Effector memory CD4-positive, alpha-beta T cell (primary cell): Measurements from ENCODE around the gene RNASET2.

Experiments used
- DNase-seq, 3 donors: peaks; one replicate each; pipeline ENCODE4 v3.0.0-alpha.2; 2020
- H3K27ac ChIP-seq: 2 replicates; pipeline ENCODE4 v1.7.0; 2013; ENCODE audit warnings: mild to moderate bottlenecking, low read length, moderate library complexity; ENCODE audit not compliant: insufficient read depth, poor library complexity, severe bottlenecking
- H3K27me3 ChIP-seq: replicated peaks from 2 replicates; pipeline ENCODE4 v1.7.0; 2013; ENCODE audit warnings: mild to moderate bottlenecking, low read length; ENCODE audit not compliant: insufficient read depth, control insufficient read depth, poor library complexity, severe bottlenecking
- H3K36me3 ChIP-seq: 2 replicates; pipeline ENCODE4 v1.7.0; 2013; ENCODE audit warnings: mild to moderate bottlenecking, low read length, moderate library complexity; ENCODE audit not compliant: control insufficient read depth, insufficient read depth
- H3K4me1 ChIP-seq: 2 replicates; pipeline ENCODE4 v1.7.0; 2013; ENCODE audit warnings: low read length, mild to moderate bottlenecking; ENCODE audit not compliant: control insufficient read depth, insufficient read depth, poor library complexity, severe bottlenecking
- H3K4me3 ChIP-seq: 2 replicates; pipeline ENCODE4 v1.7.0; 2013; ENCODE audit warnings: low read length, low read depth, mild to moderate bottlenecking; ENCODE audit not compliant: insufficient read depth, poor library complexity, severe bottlenecking
- H3K9me3 ChIP-seq: 2 replicates; pipeline ENCODE4 v1.7.0; 2013; ENCODE audit warnings: mild to moderate bottlenecking, low read length, moderate library complexity; ENCODE audit not compliant: control insufficient read depth

The RNASET2 gene

DNA sequence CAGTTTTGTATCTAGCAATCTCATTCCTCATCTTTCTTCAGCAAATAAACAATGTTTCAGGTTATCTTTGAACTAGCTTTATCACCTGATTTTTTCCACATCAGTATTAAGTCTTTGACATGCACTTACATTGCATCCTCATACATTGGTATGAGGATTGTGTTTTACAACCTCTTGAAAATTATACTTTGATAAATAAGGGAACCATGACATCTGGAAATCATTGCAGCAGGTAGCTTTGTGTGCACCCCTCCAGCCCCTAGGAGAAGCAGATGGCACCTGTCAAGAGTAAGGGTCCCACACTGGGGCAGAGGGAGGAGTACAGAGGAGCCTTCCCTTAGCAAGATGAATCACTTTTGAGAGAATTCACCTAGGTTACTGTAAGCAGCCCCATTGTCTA is 13.7 kb upstream of the RNASET2 start:
- peak overlapping the region; percentile 32 for H3K27ac ChIP-seq
- H3K4me3 ChIP-seq = no peak overlapping the region
- H3K9me3 ChIP-seq = no peaks in the 10 kb centered on the region
- no peaks in the 10 kb centered on the region for H3K36me3 ChIP-seq
- no peak for DNase-seq
- peaks cover 20% of the 10 kb centered on the region for H3K4me1 ChIP-seq
- H3K27me3 ChIP-seq = no peaks in the 10 kb centered on the region

DNA sequence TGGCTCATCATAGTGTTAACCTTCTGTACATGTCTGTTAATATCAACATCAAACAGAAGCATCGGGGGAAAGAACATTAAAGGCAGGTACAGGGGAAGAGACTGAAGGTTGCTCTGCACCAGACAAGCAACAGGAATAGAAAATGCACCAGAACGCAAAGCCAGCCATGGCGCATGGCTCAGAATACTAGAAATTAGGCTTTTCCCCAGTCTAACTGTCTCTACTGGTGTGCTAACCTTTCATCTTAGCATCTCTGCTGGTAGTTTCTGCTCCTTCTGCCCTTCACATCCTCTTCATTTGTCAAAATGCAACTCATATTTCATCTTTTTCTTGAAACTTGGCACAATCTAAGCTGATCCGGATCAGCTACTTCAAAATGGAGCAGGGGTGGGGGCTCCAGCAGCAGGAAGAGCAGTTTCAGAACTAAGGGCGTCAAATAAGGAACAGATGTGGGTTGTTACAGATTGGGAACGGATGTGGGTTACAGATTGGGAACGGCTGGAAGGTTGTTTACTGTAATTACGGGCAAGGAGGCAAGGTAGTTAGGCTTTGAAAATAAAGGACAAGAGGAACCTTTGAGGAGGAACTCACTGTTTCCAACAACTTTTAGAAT is 13.1 kb upstream of the RNASET2 start:
- DNase-seq = no peak
- Histone ChIP-seq H3K4me1 (peaks cover 20% of the 10 kb centered on the region), H3K27ac (peak overlapping the region; percentile 32), H3K36me3 (no peaks in the 10 kb centered on the region), H3K9me3 (no peaks in the 10 kb centered on the region), H3K27me3 (no peaks in the 10 kb centered on the region), H3K4me3 (no peak overlapping the region)

GRCh38 chr6:166966268-166966667 is 9.9 kb upstream of the RNASET2 start:
- H3K27me3 ChIP-seq = no peaks in the 10 kb centered on the region
- no peak for DNase-seq
- H3K4me3 ChIP-seq = no peak overlapping the region
- H3K27ac ChIP-seq = no peak overlapping the region
- H3K9me3 ChIP-seq = no peaks in the 10 kb centered on the region
- peaks cover 20% of the 10 kb centered on the region for H3K4me1 ChIP-seq
- no peaks in the 10 kb centered on the region for H3K36me3 ChIP-seq

- Histone ChIP-seq H3K36me3 (no peaks in the 10 kb centered on the region), H3K27me3 (no peaks in the 10 kb centered on the region), H3K4me3 (no peak overlapping the region), H3K4me1 (peaks cover 36% of the 10 kb centered on the region), H3K9me3 (no peaks in the 10 kb centered on the region), H3K27ac (no peak overlapping the region)
- no peak for DNase-seq
Measured at GRCh38 chr6:166960609-166960978, 4.2 kb upstream of the RNASET2 start.

- Histone ChIP-seq H3K4me3 (no peak overlapping the region), H3K27me3 (no peaks in the 10 kb centered on the region), H3K36me3 (no peaks in the 10 kb centered on the region), H3K27ac (peak overlapping the region; percentile 81), H3K4me1 (peaks cover 41% of the 10 kb centered on the region), H3K9me3 (no peaks in the 10 kb centered on the region)
- DNase-seq = no peak
Measured at GRCh38 chr6:166959911-166960608, 3.7 kb upstream of the RNASET2 start.

- peak overlapping the region; percentile 40 for H3K4me3 ChIP-seq
- H3K9me3 ChIP-seq = no peaks in the 10 kb centered on the region
- peak in 2 of 3 donors; percentile 48 to 50 for DNase-seq
- no peaks in the 10 kb centered on the region for H3K27me3 ChIP-seq
- H3K27ac ChIP-seq = peak overlapping the region; percentile 81
- H3K4me1 ChIP-seq = peaks cover 45% of the 10 kb centered on the region
- H3K36me3 ChIP-seq = no peaks in the 10 kb centered on the region
Measured at GRCh38 chr6:166958926-166959861, 2.8 kb upstream of the RNASET2 start.

DNA sequence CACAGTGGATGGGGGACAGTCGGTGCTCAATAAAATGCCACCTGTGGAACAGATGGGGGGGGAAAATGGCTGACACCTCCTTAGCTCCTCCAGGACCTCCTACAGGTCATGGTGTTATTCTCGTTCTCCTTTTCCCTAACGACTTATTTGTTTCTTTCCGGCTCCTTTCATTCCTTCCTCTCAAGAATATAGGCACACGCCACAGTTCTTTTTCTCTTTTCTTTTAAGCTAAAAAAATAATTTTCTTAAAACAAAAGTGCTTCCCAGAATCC is 1.4 kb upstream of the RNASET2 start:
- H3K27me3 ChIP-seq = no peaks in the 10 kb centered on the region
- no peaks in the 10 kb centered on the region for H3K36me3 ChIP-seq
- H3K9me3 ChIP-seq = no peaks in the 10 kb centered on the region
- H3K27ac ChIP-seq = peak overlapping the region; percentile 82
- H3K4me3 ChIP-seq = peak overlapping the region; percentile 96
- H3K4me1 ChIP-seq = peaks cover 59% of the 10 kb centered on the region
- no peak for DNase-seq

GRCh38 chr6:166957087-166957804 is 896 bp upstream of the RNASET2 start:
- DNase-seq = peak in 2 of 3 donors; percentile 29 to 44
- Histone ChIP-seq H3K36me3 (no peaks in the 10 kb centered on the region), H3K9me3 (no peaks in the 10 kb centered on the region), H3K4me3 (peak overlapping the region; percentile 96), H3K4me1 (peaks cover 64% of the 10 kb centered on the region), H3K27ac (peak overlapping the region; percentile 82), H3K27me3 (no peaks in the 10 kb centered on the region)

- peak overlapping the region; percentile 96 for H3K4me3 ChIP-seq
- peaks cover 71% of the 10 kb centered on the region for H3K4me1 ChIP-seq
- H3K27ac ChIP-seq = peak overlapping the region; percentile 82
- no peaks in the 10 kb centered on the region for H3K9me3 ChIP-seq
- H3K27me3 ChIP-seq = no peaks in the 10 kb centered on the region
- DNase-seq = no peak
- H3K36me3 ChIP-seq = peaks cover 5% of the 10 kb centered on the region
Measured at GRCh38 chr6:166955865-166956443, 396 bp downstream of the RNASET2 start.
